Keratinocyte (primary cell): Measurements from ENCODE around the gene KCNMB3. TPM values are rescaled to one million over a fixed set of nuclear protein-coding genes. Genes with fewer than 3 reads are reported as not detected.

Experiments
- DNase-seq: peaks from one replicate; pipeline ENCODE4 v3.0.0-alpha.2; 2011; ENCODE audit warnings: low read depth, missing footprints, low spot score
- FAIRE-seq: peaks from 2 replicates; lab custom pipeline; 2011; peaks lifted over from hg19 to GRCh38; lab: Jason Lieb, UNC
- H2AFZ ChIP-seq: 2 replicates; pipeline ENCODE4 v1.6.0; 2012; ENCODE audit warnings: low read length, control low read depth, inconsistent platforms; ENCODE audit not compliant: control insufficient read depth
- H3K27ac ChIP-seq: 2 replicates; pipeline ENCODE4 v1.5.1; 2011; ENCODE audit warnings: low read length; ENCODE audit not compliant: control insufficient read depth, insufficient read depth
- H3K27me3 ChIP-seq: 3 replicates; pipeline ENCODE4 v1.6.0; 2011; ENCODE audit warnings: low read length; ENCODE audit not compliant: control insufficient read depth, insufficient read depth; ENCODE audit errors: extremely low read depth
- H3K36me3 ChIP-seq, 2 experiments: 2 replicates in 1 of 2; 3 replicates in 1 of 2; pipeline ENCODE4 v1.5.1; 2011; ENCODE audit warnings: low read length in 2 of 2, mild to moderate bottlenecking in 1 of 2; ENCODE audit not compliant: control insufficient read depth in 2 of 2, insufficient read depth in 2 of 2; ENCODE audit errors: extremely low read depth in 1 of 2
- H3K4me1 ChIP-seq: 3 replicates; pipeline ENCODE4 v1.5.1; 2011; ENCODE audit warnings: low read length; ENCODE audit not compliant: control insufficient read depth, insufficient read depth; ENCODE audit errors: extremely low read depth
- H3K4me2 ChIP-seq: 3 replicates; pipeline ENCODE4 v1.6.0; 2011; ENCODE audit warnings: low read depth, low read length; ENCODE audit not compliant: control insufficient read depth, insufficient read depth; ENCODE audit errors: extremely low read depth
- H3K4me3 ChIP-seq, 3 experiments: fragments of 200-600 bp in 1 of 3; sonication (generic) in 1 of 3; 2 replicates in 2 of 3; 3 replicates in 1 of 3; pipeline ENCODE4 v1.5.1; 2011 to 2016; ENCODE audit warnings: low read length in 3 of 3, mild to moderate bottlenecking in 3 of 3, control low read depth in 2 of 3, inconsistent platforms in 1 of 3, low read depth in 1 of 3, mixed read lengths in 1 of 3, mixed run types in 1 of 3, moderate library complexity in 1 of 3; ENCODE audit not compliant: control insufficient read depth in 2 of 3, insufficient read depth in 2 of 3; ENCODE audit errors: extremely low read depth in 1 of 3
- H3K79me2 ChIP-seq: 2 replicates; pipeline ENCODE4 v1.6.0; 2012; ENCODE audit warnings: low read length; ENCODE audit not compliant: control insufficient read depth, insufficient read depth
- H3K9ac ChIP-seq: 3 replicates; pipeline ENCODE4 v1.6.0; 2011; ENCODE audit warnings: low read length; ENCODE audit not compliant: control insufficient read depth, insufficient read depth; ENCODE audit errors: extremely low read depth
- H3K9me1 ChIP-seq: 3 replicates; pipeline ENCODE4 v1.6.0; 2011; ENCODE audit warnings: low read length; ENCODE audit not compliant: control insufficient read depth, insufficient read depth; ENCODE audit errors: extremely low read depth
- H3K9me3 ChIP-seq: 2 replicates; pipeline ENCODE4 v1.5.1; 2012; ENCODE audit warnings: low read depth, low read length; ENCODE audit not compliant: control insufficient read depth
- H4K20me1 ChIP-seq: 3 replicates; pipeline ENCODE4 v1.6.0; 2011; ENCODE audit warnings: low read length; ENCODE audit not compliant: control insufficient read depth, insufficient read depth; ENCODE audit errors: extremely low read depth
- CTCF ChIP-seq, 3 experiments: IDR thresholded peaks in 1 of 3; conservative IDR thresholded peaks in 1 of 3; optimal IDR thresholded peaks in 1 of 3; 2 replicates in 2 of 3; 3 replicates in 1 of 3; pipeline versions ENCODE3 to v1.5.1; 2011; ENCODE audit warnings: low read length in 3 of 3, mild to moderate bottlenecking in 3 of 3, moderate library complexity in 2 of 3, control low read depth in 1 of 3, inconsistent platforms in 1 of 3; ENCODE audit not compliant: insufficient read depth in 2 of 3; ENCODE audit errors: extremely low read depth in 1 of 3
- EZH2 ChIP-seq: IDR thresholded peaks from one replicate; pipeline ENCODE4 v1.6.1; 2012; ENCODE audit warnings: inconsistent platforms, mild to moderate bottlenecking, low read length, moderate library complexity
- dilution Hi-C: fragments of 300-500 bp; cut with MboI; formaldehyde crosslinking; loops from one replicate; pipeline ENCODE4 v1.7.0; 2020; ENCODE audit warnings: low sequenced_read_pairs; ENCODE audit not compliant: extremely low pct_ligation_motif_present
- polyA plus RNA-seq, 5 experiments: library from polyadenylated mRNA; depleted of rRNA in 3 of 5; stranded (reverse) in 3 of 5; stranded (forward) in 1 of 5; unstranded in 1 of 5; fragments of >200 nt; gene quantifications; 1 replicate in 1 of 5; 2 replicates in 3 of 5; 3 replicates in 1 of 5; pipeline versions ENCODE4 v1.2.1 to v1.2.3, GENCODE V29; 2011 to 2012; ENCODE audit warnings: missing spikeins in 2 of 5, low read depth in 1 of 5, low replicate concordance in 1 of 5

Gene KCNMB3
- polyA plus RNA-seq, 1 donor (not counting 4 experiments of a cell fraction or from before 2014, with no cell fraction given) = 1.00 TPM

GRCh38 chr3:179278932-179279693 lies 28.2 kb upstream of the KCNMB3 start:
- Histone ChIP-seq H3K36me3 (no peaks in the 10 kb centered on the region), H3K9me1 (no peaks in the 10 kb centered on the region), H3K79me2 (no peaks in the 10 kb centered on the region), H3K4me1 (no peaks in the 10 kb centered on the region), H3K27me3 (no peaks in the 10 kb centered on the region), H2AFZ (no peak overlapping the region), H3K9ac (no peak overlapping the region), H4K20me1 (no peaks in the 10 kb centered on the region), H3K27ac (no peak overlapping the region), H3K9me3 (no peaks in the 10 kb centered on the region), H3K4me2 (no peak overlapping the region), H3K4me3 (no peak overlapping the region)
- dilution Hi-C loops = no loop called here
- no peak for DNase-seq
- FAIRE-seq = no peak
- TF ChIP-seq EZH2 (no peak), CTCF (optimal IDR thresholded peaks at IDR 0.05 in 1 of 3, IDR thresholded peaks at IDR 0.05 in 1 of 3, conservative IDR thresholded peaks at IDR 0.05 in 1 of 3; ENCODE audit: extremely low read depth in 1 of 3, insufficient read depth in 2 of 3, low read length in 3 of 3) (no peak)

DNA sequence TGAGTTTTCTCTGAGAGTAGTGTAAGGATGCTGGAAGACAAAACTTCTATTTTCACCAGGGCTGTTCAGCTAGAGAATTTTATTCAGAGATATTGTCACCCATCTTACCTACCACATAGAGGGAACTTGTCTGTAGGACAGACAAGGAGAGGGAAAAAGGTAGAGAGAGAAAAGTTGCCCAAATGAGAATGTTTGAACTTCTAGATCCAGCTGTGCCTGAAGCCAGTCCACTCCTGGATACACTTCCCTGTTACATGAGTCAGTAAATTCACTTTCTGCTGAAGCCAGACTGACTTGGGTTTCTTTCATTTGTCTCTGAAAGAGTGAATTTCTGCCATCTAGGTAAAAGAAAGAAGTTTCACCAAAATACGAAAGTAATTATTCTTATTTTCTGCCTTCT lies 27.2 kb upstream of the KCNMB3 start:
- H3K9me1 ChIP-seq = no peaks in the 10 kb centered on the region
- no peaks in the 10 kb centered on the region for H4K20me1 ChIP-seq
- H3K27me3 ChIP-seq = no peaks in the 10 kb centered on the region
- TF ChIP-seq CTCF (optimal IDR thresholded peaks at IDR 0.05 in 1 of 3, IDR thresholded peaks at IDR 0.05 in 1 of 3, conservative IDR thresholded peaks at IDR 0.05 in 1 of 3; ENCODE audit: extremely low read depth in 1 of 3, insufficient read depth in 2 of 3, low read length in 3 of 3) (no peak), EZH2 (no peak)
- H3K9me3 ChIP-seq = no peaks in the 10 kb centered on the region
- FAIRE-seq (no peak), DNase-seq (no peak)
- H3K4me3 ChIP-seq = no peak overlapping the region
- H3K27ac ChIP-seq = no peak overlapping the region
- H3K4me1 ChIP-seq = no peaks in the 10 kb centered on the region
- H3K79me2 ChIP-seq = no peaks in the 10 kb centered on the region
- H3K4me2 ChIP-seq = no peak overlapping the region
- H3K36me3 ChIP-seq = no peaks in the 10 kb centered on the region
- dilution Hi-C loops = no loop called here
- H2AFZ ChIP-seq = no peak overlapping the region
- H3K9ac ChIP-seq = no peak overlapping the region
